Fibroblast of lung (primary cell): ENCODE data around the gene TTLL11.

Experiments
- CTCF ChIP-seq, 2 donors: IDR thresholded peaks in 1 of 2; conservative IDR thresholded peaks in 1 of 2; 1 replicate in 1 of 2; 2 replicates in 1 of 2; pipeline ENCODE4 v1.5.1; 2011 to 2012; ENCODE audit warnings: low read length in 2 of 2, control low read depth in 1 of 2, inconsistent platforms in 1 of 2, low read depth in 1 of 2, mild to moderate bottlenecking in 1 of 2
- EZH2 ChIP-seq: IDR thresholded peaks from 2 replicates; pipeline ENCODE4 v1.5.1; 2012; ENCODE audit warnings: low read length, control low read depth, mild to moderate bottlenecking; ENCODE audit errors: missing control alignments

DNA sequence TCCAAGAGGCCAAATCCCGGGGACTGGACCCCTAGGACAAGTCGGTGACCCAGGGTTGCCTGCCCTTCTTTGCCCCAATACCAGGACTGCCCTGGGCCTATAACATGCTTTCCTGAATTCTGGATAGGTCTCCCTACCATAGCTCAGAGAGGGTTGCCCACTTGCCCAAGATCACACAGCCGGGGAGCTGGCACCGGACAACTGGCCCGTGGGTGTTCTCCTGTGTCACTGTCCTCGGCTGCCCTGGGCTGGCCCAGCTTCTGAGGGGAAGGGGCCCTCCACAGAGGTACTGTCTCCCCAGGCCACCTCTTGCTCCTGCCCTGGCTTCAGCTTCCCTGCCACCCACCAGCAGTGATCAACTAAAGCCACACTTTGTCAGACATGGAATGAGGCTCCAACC is 28.8 kb upstream of the TTLL11 start:
- no peak for TF ChIP-seq CTCF (conservative IDR thresholded peaks at IDR 0.05 in 1 of 2, IDR thresholded peaks at IDR 0.05 in 1 of 2; ENCODE audit: low read depth in 1 of 2, low read length in 2 of 2)
- no peak for TF ChIP-seq EZH2
